GM19397 (cell line): Measurements from ENCODE around the gene MEAK7.

Experiments used
- ATAC-seq: cut with Tn5 transposase; IDR thresholded peaks from one replicate; pipeline ENCODE4 v1.9.1; 2021; ENCODE audit warnings: mild to moderate bottlenecking, moderate library complexity; ENCODE audit not compliant: unreplicated experiment

MEAK7 gene

GRCh38 chr16:84489131-84489530, 15.3 kb downstream of the MEAK7 start:
- no peak for ATAC-seq

GRCh38 chr16:84487358-84487757, 17.1 kb downstream of the MEAK7 start:
- no peak for ATAC-seq

- no peak for ATAC-seq
Measured at GRCh38 chr16:84486551-84487235, 17.8 kb downstream of the MEAK7 start.

GRCh38 chr16:84486126-84486525, 18.3 kb downstream of the MEAK7 start:
- no peak for ATAC-seq

- ATAC-seq = no peak
Measured at GRCh38 chr16:84485255-84486010, 19.0 kb downstream of the MEAK7 start.

GRCh38 chr16:84484579-84485254, 19.7 kb downstream of the MEAK7 start:
- ATAC-seq = no peak

GRCh38 chr16:84483882-84484565, 20.4 kb downstream of the MEAK7 start:
- ATAC-seq = no peak

GRCh38 chr16:84482951-84483881, 21.2 kb downstream of the MEAK7 start:
- ATAC-seq = no peak

- ATAC-seq = no peak
Measured at GRCh38 chr16:84482001-84482891, 22.2 kb downstream of the MEAK7 start.

- no peak for ATAC-seq
Measured at GRCh38 chr16:84481051-84481735, 23.3 kb downstream of the MEAK7 start.

GRCh38 chr16:84479716-84480450, 24.6 kb downstream of the MEAK7 start:
- ATAC-seq = no peak

- ATAC-seq = no peak
Measured at GRCh38 chr16:84478172-84478947, 26.1 kb downstream of the MEAK7 start.

- no peak for ATAC-seq
Measured at GRCh38 chr16:84477661-84478060, 26.8 kb downstream of the MEAK7 start.

- no peak for ATAC-seq
Measured at GRCh38 chr16:84476401-84476800, 28.1 kb downstream of the MEAK7 start.

GRCh38 chr16:84475643-84476240, 28.7 kb downstream of the MEAK7 start:
- ATAC-seq = no peak

GRCh38 chr16:84471966-84472365, 32.5 kb downstream of the MEAK7 start:
- ATAC-seq = no peak

- ATAC-seq = no peak
Measured at GRCh38 chr16:84471316-84471715, 33.1 kb downstream of the MEAK7 start.
